C1 segment of cervical spinal cord (tissue), 14 donors: ENCODE data around the gene CLCNKA.
A peak's percentile ranks its signal among the peaks of the same experiment; 100 is the strongest.

Experiments
- DNase-seq, 14 donors: peaks; one replicate each; lab custom pipeline; 2025; lab: John Stamatoyannopoulos, UW

Gene CLCNKA

GRCh38 chr1:16076031-16076864, 54.4 kb downstream of the CLCNKA start:
- peak in 1 of 14 donors; percentile 17 for DNase-seq

- DNase-seq: no peak
Measured at GRCh38 chr1:16076865-16077238, 55.0 kb downstream of the CLCNKA start.

DNA sequence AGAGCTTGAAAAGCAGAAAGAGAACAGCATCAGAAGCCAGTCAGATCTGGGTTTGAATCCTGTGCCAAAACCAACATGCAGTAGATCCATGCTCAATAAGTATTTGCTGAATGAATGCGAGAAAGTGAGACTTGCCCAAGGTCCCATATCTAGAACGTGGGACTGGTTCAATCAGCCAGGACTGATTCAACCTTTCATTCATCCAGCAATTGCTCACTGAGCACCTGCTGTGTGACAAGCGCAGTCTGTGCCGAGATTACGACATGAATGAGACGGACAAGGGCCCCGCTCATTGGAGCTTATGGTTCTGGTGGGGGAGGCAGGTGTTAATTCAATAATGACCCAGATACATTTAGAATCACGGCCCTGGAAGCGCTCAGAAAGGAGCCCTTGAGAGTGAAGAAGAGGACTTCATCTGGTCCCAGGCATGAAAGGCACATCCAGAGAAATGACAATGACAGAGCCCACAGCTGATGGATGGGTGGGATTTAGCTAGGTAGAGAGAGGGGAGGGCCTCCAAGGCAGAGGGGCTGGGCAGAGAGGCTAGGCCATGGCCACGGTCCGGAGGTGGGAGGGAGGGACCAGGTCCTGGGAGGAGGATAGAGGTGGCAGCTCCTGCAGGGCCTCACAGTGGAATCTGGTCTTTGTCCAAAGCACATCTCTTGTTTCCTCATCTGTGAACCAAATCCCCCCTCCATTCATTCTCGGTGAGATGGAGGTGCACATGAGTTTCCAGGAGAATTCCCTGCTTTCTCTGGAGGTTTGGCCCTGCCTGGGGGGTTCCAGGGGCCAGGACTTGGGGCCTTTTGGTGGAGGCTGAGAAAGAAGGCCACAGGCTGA, 55.8 kb downstream of the CLCNKA start:
- DNase-seq: peak in 1 of 14 donors; percentile 58

DNA sequence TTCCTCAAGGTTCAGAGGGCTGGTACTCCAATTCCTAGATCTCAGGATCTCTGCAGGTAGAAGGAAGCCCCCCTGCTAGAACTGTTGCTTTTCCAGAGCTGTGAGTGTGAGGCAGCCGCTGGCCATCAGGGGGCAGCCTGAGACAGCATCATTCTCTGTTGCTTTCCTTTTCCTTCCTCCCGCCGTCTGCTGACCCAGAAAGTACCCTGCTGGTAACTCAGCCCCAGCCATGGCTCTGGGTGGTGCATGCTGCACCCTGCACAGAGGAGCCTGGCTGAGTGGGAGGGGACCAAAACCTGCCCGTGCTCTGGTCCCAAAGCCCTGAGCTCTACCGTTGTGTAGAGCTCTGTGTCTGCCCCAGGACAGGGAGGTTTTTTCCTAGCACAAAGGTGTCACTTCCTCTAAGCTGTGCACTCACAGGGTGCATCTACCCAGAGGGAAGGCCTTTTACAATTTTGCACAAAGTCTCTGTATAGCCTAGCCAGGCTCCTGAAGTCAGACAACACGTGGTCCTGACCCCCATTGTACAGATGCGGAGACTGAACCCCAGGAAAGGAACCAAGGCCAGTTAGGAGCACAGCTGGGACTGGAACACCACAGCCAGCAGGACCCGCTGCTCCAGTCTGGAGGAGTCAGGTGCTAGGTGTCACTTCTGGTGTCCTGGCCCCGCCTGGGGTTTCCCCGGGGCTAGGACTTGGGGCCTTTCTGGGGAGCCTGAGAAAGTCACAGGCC, 57.3 kb downstream of the CLCNKA start:
- peak in 10 of 14 donors; percentile 26 to 78 (median 50) for DNase-seq

DNA sequence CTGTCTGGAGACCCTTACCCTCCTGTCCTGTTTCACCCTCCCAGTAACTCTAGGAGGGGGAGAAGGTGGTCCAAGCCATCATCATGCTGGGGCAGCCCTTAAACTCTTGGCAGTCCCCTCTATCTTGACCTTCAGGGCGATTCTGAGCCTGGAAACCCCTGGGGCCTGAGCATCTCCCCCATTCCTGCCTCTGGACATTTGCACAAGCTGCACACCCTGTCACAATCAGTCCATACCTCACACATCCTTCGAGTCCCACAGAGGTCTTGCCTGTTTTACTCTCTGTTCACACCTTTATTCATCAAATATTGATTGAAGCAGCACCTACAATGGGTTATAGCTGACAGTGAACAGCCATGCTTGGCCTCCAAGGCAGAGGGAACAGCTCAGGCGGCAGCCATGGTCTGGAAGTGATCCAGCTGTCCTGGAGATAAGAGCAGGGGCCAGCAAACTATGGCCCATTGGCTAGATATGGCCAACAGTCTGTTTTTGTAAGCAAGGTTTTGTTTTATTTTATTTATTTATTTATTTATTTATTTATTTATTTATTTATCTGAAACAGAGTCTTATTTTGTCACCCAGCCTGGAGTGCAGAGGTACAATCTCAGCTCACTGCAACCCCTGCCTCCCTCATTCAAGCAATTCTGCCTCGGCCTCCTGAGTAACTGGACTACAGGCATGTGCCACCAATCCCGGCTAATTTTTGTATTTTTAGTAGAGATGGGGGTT, 58.8 kb downstream of the CLCNKA start:
- no peak for DNase-seq

GRCh38 chr1:16081636-16082035, 59.8 kb downstream of the CLCNKA start:
- DNase-seq: no peak

DNA sequence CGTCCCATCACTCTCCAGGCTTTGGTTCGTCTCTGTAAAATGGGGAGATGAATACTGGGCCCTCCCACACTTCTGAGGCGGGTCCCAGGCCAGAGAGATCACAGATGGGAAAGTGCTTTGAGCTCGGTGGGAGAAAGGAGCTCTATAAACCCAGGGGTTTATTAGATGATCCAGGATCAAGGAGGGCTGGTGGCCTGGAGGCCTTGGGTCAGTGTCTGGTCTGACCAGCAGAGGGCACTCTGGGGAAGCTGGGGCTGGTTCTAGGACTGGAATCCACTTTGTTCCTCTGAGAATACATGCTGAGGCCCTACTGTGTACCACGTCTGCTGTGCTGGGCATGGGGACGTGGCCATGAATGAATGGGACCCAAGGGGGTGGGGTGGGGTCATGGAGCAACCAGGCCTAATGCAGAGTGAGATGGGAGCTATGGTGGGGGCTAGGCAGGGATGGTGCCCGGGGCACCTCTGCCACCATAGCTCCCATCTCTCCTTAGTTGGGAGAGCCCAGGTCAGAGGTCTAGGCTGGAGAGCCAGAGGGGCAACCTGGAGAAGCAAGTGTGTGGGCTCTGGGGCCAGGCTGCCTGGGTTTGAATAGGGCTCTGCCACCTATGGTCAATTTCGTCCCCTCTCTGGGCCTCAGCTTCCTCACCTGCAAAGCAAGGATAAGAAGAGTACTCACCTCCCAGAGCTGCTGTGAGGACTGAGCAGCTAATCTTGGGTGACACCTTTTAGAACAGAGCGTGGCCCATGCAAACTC, 60.6 kb downstream of the CLCNKA start:
- peak in 3 of 14 donors; percentile 14 to 19 (median 18) for DNase-seq

DNA sequence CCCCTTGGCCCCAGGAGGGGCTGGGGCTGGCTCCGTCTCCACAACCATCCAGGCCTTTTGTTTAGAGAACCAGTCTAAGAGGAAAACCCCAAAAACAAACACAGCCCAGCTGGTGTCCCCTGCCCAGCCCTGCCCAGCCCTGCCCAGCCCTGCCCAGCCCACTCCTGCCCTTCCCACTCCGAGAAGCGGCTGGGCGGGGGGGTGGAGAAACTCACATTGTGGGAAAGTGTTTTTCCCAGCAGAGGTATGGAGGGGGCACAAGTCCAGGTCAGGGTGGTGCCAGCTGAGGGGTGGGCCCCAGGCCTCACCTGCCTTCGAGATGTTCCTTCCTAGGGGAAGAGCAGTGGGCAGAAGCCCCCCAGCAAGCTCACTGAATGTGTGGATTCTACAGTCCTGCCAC, 61.6 kb downstream of the CLCNKA start:
- DNase-seq: no peak
